Keratinocyte (primary cell): ENCODE measurements around the gene FAN1. TPM values are rescaled to one million over a fixed set of nuclear protein-coding genes. Genes with fewer than 3 reads are reported as not detected.
A peak's percentile ranks its signal among the peaks of the same experiment; 100 is the strongest.

Experiments
- DNase-seq: peaks from one replicate; pipeline ENCODE4 v3.0.0-alpha.2; 2011; ENCODE audit warnings: low read depth, missing footprints, low spot score
- FAIRE-seq: peaks from 2 replicates; lab custom pipeline; 2011; peaks lifted over from hg19 to GRCh38; lab: Jason Lieb, UNC
- H2AFZ ChIP-seq: 2 replicates; pipeline ENCODE4 v1.6.0; 2012; ENCODE audit warnings: low read length, control low read depth, inconsistent platforms; ENCODE audit not compliant: control insufficient read depth
- H3K27ac ChIP-seq: 2 replicates; pipeline ENCODE4 v1.5.1; 2011; ENCODE audit warnings: low read length; ENCODE audit not compliant: control insufficient read depth, insufficient read depth
- H3K27me3 ChIP-seq: 3 replicates; pipeline ENCODE4 v1.6.0; 2011; ENCODE audit warnings: low read length; ENCODE audit not compliant: control insufficient read depth, insufficient read depth; ENCODE audit errors: extremely low read depth
- H3K36me3 ChIP-seq, 2 experiments: 2 replicates in 1 of 2; 3 replicates in 1 of 2; pipeline ENCODE4 v1.5.1; 2011; ENCODE audit warnings: low read length in 2 of 2, mild to moderate bottlenecking in 1 of 2; ENCODE audit not compliant: control insufficient read depth in 2 of 2, insufficient read depth in 2 of 2; ENCODE audit errors: extremely low read depth in 1 of 2
- H3K4me1 ChIP-seq: 3 replicates; pipeline ENCODE4 v1.5.1; 2011; ENCODE audit warnings: low read length; ENCODE audit not compliant: control insufficient read depth, insufficient read depth; ENCODE audit errors: extremely low read depth
- H3K4me2 ChIP-seq: 3 replicates; pipeline ENCODE4 v1.6.0; 2011; ENCODE audit warnings: low read depth, low read length; ENCODE audit not compliant: control insufficient read depth, insufficient read depth; ENCODE audit errors: extremely low read depth
- H3K4me3 ChIP-seq, 3 experiments: fragments of 200-600 bp in 1 of 3; sonication (generic) in 1 of 3; 2 replicates in 2 of 3; 3 replicates in 1 of 3; pipeline ENCODE4 v1.5.1; 2011 to 2016; ENCODE audit warnings: low read length in 3 of 3, mild to moderate bottlenecking in 3 of 3, control low read depth in 2 of 3, inconsistent platforms in 1 of 3, low read depth in 1 of 3, mixed read lengths in 1 of 3, mixed run types in 1 of 3, moderate library complexity in 1 of 3; ENCODE audit not compliant: control insufficient read depth in 2 of 3, insufficient read depth in 2 of 3; ENCODE audit errors: extremely low read depth in 1 of 3
- H3K79me2 ChIP-seq: 2 replicates; pipeline ENCODE4 v1.6.0; 2012; ENCODE audit warnings: low read length; ENCODE audit not compliant: control insufficient read depth, insufficient read depth
- H3K9ac ChIP-seq: 3 replicates; pipeline ENCODE4 v1.6.0; 2011; ENCODE audit warnings: low read length; ENCODE audit not compliant: control insufficient read depth, insufficient read depth; ENCODE audit errors: extremely low read depth
- H3K9me1 ChIP-seq: 3 replicates; pipeline ENCODE4 v1.6.0; 2011; ENCODE audit warnings: low read length; ENCODE audit not compliant: control insufficient read depth, insufficient read depth; ENCODE audit errors: extremely low read depth
- H3K9me3 ChIP-seq: 2 replicates; pipeline ENCODE4 v1.5.1; 2012; ENCODE audit warnings: low read depth, low read length; ENCODE audit not compliant: control insufficient read depth
- H4K20me1 ChIP-seq: 3 replicates; pipeline ENCODE4 v1.6.0; 2011; ENCODE audit warnings: low read length; ENCODE audit not compliant: control insufficient read depth, insufficient read depth; ENCODE audit errors: extremely low read depth
- EZH2 ChIP-seq: IDR thresholded peaks from one replicate; pipeline ENCODE4 v1.6.1; 2012; ENCODE audit warnings: inconsistent platforms, mild to moderate bottlenecking, low read length, moderate library complexity
- dilution Hi-C: fragments of 300-500 bp; cut with MboI; formaldehyde crosslinking; loops from one replicate; pipeline ENCODE4 v1.7.0; 2020; ENCODE audit warnings: low sequenced_read_pairs; ENCODE audit not compliant: extremely low pct_ligation_motif_present
- polyA plus RNA-seq, 5 experiments: library from polyadenylated mRNA; depleted of rRNA in 3 of 5; stranded (reverse) in 3 of 5; stranded (forward) in 1 of 5; unstranded in 1 of 5; fragments of >200 nt; gene quantifications; 1 replicate in 1 of 5; 2 replicates in 3 of 5; 3 replicates in 1 of 5; pipeline versions ENCODE4 v1.2.1 to v1.2.3, GENCODE V29; 2011 to 2012; ENCODE audit warnings: missing spikeins in 2 of 5, low read depth in 1 of 5, low replicate concordance in 1 of 5
- TF ChIP-seq, protein P1 (sequence below), 3 experiments: IDR thresholded peaks in 1 of 3; conservative IDR thresholded peaks in 1 of 3; optimal IDR thresholded peaks in 1 of 3; 2 replicates in 2 of 3; 3 replicates in 1 of 3; pipeline versions ENCODE3 to v1.5.1; 2011; ENCODE audit warnings: low read length in 3 of 3, mild to moderate bottlenecking in 3 of 3, moderate library complexity in 2 of 3, control low read depth in 1 of 3, inconsistent platforms in 1 of 3; ENCODE audit not compliant: insufficient read depth in 2 of 3; ENCODE audit errors: extremely low read depth in 1 of 3

The FAN1 gene
- polyA plus RNA-seq, 1 donor (not counting 4 experiments of a cell fraction or from before 2014, with no cell fraction given), result 17.2 TPM

DNA sequence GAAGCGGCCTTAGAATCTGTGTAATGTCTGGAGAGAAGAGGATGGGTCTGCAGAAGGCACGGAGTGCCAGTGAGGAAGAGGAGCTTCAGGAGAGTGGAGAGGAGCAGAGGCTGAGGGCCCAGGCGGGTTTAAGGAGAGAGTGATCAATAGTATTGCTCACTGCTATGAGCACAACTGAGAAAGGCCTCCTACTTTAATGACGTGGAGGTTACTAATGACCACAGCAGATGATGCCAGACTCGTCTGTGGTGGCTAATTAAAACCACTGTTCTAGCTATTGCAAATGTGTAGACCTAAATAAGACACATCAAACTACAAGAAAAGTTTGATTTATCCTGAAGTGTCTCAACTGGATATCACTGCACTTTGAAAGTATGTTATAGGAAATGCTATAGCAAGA is 54.5 kb downstream of the FAN1 start:
- Histone ChIP-seq H2AFZ (no peak overlapping the region), H3K27ac (no peak overlapping the region), H3K4me3 (no peak overlapping the region), H3K79me2 (no peaks in the 10 kb centered on the region), H3K36me3 (peaks cover 11 to 36% of the 10 kb centered on the region in 2 experiments), H3K4me1 (peaks cover 28% of the 10 kb centered on the region), H4K20me1 (no peaks in the 10 kb centered on the region), H3K9me3 (no peaks in the 10 kb centered on the region), H3K9ac (no peak overlapping the region), H3K9me1 (no peaks in the 10 kb centered on the region), H3K4me2 (no peak overlapping the region), H3K27me3 (no peaks in the 10 kb centered on the region)
- TF ChIP-seq, protein P1, sequence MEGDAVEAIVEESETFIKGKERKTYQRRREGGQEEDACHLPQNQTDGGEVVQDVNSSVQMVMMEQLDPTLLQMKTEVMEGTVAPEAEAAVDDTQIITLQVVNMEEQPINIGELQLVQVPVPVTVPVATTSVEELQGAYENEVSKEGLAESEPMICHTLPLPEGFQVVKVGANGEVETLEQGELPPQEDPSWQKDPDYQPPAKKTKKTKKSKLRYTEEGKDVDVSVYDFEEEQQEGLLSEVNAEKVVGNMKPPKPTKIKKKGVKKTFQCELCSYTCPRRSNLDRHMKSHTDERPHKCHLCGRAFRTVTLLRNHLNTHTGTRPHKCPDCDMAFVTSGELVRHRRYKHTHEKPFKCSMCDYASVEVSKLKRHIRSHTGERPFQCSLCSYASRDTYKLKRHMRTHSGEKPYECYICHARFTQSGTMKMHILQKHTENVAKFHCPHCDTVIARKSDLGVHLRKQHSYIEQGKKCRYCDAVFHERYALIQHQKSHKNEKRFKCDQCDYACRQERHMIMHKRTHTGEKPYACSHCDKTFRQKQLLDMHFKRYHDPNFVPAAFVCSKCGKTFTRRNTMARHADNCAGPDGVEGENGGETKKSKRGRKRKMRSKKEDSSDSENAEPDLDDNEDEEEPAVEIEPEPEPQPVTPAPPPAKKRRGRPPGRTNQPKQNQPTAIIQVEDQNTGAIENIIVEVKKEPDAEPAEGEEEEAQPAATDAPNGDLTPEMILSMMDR (optimal IDR thresholded peaks at IDR 0.05 in 1 of 3, IDR thresholded peaks at IDR 0.05 in 1 of 3, conservative IDR thresholded peaks at IDR 0.05 in 1 of 3; ENCODE audit: extremely low read depth in 1 of 3, insufficient read depth in 2 of 3, low read length in 3 of 3), result no peak
- TF ChIP-seq EZH2, result no peak
- FAIRE-seq (no peak), DNase-seq (no peak)
- dilution Hi-C loops, result no loop called here

DNA sequence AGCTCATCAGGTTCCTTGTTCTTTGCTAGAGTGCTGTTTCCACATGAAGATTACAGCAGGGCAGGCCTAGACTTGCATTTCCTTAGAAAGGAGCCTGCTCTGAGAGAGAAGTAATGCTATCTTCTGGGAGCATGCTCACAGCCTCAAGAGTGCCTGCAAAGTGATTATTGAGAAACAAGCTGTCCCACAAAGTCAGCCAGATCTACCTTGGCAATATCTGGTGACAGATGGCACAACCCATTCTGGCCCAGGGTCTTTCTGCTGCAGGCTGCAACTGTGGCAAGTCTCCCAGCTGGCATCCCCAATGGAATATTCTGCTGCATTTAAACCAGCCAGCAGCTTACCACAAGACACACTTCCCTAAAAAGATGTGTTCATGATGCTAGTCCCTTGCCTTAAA is 58.4 kb downstream of the FAN1 start:
- peak; percentile 85 for FAIRE-seq
- Histone ChIP-seq H3K9ac (no peak overlapping the region), H3K9me1 (no peaks in the 10 kb centered on the region), H2AFZ (no peak overlapping the region), H3K27ac (no peak overlapping the region), H3K4me1 (peaks cover 14% of the 10 kb centered on the region), H3K4me2 (peak overlapping the region; percentile 10), H4K20me1 (no peaks in the 10 kb centered on the region), H3K36me3 (peaks cover 11 to 36% of the 10 kb centered on the region in 2 experiments), H3K4me3 (no peak overlapping the region), H3K27me3 (no peaks in the 10 kb centered on the region), H3K9me3 (no peaks in the 10 kb centered on the region), H3K79me2 (no peaks in the 10 kb centered on the region)
- TF ChIP-seq EZH2, result no peak
- TF ChIP-seq, protein P1 (optimal IDR thresholded peaks at IDR 0.05 in 1 of 3, IDR thresholded peaks at IDR 0.05 in 1 of 3, conservative IDR thresholded peaks at IDR 0.05 in 1 of 3; ENCODE audit: extremely low read depth in 1 of 3, insufficient read depth in 2 of 3, low read length in 3 of 3), result no peak
- peak; percentile 48 for DNase-seq
- dilution Hi-C loops, result no loop called here
